B cell (primary cell): Measurements from ENCODE around the gene ERC2.

Source experiments
- EZH2 ChIP-seq: IDR thresholded peaks from 2 replicates; pipeline ENCODE4 v1.6.1; 2012; ENCODE audit warnings: borderline replicate concordance, low read depth, mild to moderate bottlenecking, moderate library complexity, low read length; ENCODE audit not compliant: insufficient read depth, poor library complexity, severe bottlenecking
- TF ChIP-seq, protein P1 (sequence below): fragments of 200-600 bp; IDR thresholded peaks from one replicate; pipeline ENCODE4 v1.8.0; 2022; ENCODE audit warnings: antibody characterized with exemption, mild to moderate bottlenecking

DNA sequence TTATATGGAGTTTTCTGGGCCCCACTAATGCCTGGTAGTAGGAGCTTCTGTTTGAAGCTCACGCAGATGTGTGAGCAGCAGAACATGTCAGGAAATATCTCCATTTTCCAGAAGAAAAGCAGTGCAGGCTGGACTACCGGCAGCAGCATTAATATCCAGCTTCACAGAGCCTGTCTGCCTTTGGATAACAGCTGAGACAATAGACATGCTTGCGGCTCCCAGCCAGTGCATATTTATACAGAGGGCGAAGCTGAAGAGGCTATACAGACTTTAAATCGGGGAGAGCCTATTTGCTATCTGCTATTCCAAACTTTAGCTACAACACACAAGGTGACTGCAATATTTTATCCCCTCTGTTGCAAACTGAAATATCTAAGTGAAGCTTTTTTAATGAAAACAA, 731.1 kb downstream of the ERC2 start:
- TF ChIP-seq, protein P1, sequence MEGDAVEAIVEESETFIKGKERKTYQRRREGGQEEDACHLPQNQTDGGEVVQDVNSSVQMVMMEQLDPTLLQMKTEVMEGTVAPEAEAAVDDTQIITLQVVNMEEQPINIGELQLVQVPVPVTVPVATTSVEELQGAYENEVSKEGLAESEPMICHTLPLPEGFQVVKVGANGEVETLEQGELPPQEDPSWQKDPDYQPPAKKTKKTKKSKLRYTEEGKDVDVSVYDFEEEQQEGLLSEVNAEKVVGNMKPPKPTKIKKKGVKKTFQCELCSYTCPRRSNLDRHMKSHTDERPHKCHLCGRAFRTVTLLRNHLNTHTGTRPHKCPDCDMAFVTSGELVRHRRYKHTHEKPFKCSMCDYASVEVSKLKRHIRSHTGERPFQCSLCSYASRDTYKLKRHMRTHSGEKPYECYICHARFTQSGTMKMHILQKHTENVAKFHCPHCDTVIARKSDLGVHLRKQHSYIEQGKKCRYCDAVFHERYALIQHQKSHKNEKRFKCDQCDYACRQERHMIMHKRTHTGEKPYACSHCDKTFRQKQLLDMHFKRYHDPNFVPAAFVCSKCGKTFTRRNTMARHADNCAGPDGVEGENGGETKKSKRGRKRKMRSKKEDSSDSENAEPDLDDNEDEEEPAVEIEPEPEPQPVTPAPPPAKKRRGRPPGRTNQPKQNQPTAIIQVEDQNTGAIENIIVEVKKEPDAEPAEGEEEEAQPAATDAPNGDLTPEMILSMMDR = no peak
- no peak for TF ChIP-seq EZH2
